ENCODE measurements around the gene PKIG.

Gene PKIG

DNA sequence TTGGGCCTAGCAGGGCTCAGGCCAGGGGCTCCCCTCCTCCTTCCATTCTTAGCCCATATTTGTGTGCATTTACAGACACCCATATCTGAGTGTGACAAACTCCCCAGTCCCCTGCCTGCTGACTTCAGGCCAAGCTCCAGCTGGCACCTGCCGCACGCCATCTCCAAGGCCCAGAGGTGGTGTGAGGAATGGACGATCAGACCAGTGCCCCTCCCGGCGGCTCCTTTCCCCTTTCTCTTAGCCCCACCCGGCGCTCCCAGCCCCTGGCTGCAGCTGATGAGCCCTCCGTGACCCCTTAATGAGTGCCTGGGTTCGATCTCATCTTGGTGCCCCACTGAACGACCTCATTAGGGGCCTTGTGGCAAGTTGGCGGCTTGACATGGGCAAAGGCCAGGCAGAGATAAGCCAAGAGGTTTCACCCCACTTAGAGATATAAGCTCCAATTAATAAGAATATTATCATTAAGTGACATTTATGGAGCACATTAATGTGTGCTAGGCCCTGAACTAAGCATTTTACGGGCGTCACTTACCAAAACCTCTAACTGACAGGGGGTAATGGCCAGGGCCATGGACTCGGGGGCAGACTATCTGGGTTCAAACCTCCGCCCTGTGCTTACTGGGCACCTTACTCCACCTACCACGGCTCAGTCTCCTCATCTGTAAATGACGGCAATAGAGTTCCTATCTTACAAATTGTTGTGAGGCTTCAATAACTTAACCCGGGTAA lies 51.7 kb downstream of the PKIG start:
- no peak for FAIRE-seq

DNA sequence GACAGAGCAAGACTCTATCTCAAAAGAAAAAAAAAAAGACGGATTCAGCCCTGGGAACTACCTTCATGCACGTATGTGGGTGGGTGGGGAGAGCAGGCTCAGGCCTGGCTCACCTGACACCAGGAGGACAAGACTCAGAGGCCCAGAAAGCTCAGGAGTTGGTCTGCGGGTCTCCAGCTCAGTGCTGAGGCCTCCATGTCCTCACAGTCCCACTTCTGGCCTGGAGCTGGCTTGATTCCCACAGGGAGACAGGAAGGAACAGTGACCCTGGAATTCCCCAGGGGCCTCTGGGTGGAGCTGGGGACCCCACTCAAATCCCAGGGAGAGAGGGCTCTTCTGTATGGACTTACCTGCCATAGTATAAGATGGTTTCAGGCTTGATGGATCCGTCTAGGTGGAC lies 53.5 kb downstream of the PKIG start:
- FAIRE-seq (no peak), DNase-seq (ENCODE audit: extremely low spot score, insufficient read length, low read depth) (no peak)

More for the DNA sequence above, 51.7 kb downstream of the PKIG start:
- no peak for DNase-seq (ENCODE audit: extremely low spot score, insufficient read length, low read depth)

DNA sequence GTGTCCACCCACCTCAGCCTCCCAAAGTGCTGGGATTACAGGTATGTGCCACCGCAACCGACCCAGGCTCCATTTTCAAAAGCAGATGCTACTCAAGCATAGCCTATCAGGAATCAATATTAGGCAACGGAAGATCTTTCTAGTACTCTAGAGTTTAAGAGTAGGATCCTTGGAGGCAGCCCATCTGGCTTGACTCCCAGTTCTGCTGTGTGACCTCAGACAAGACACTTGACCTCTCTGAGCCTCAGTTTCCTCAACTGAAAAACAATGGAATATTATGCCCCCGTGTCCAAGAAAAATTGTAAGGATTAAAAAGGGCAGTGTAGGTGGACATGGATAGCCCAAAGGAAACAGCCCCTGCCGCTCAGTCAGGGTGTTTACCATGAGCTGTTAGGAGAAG lies 54.7 kb downstream of the PKIG start:
- DNase-seq (ENCODE audit: extremely low spot score, insufficient read length, low read depth) (no peak), FAIRE-seq (no peak)

DNA sequence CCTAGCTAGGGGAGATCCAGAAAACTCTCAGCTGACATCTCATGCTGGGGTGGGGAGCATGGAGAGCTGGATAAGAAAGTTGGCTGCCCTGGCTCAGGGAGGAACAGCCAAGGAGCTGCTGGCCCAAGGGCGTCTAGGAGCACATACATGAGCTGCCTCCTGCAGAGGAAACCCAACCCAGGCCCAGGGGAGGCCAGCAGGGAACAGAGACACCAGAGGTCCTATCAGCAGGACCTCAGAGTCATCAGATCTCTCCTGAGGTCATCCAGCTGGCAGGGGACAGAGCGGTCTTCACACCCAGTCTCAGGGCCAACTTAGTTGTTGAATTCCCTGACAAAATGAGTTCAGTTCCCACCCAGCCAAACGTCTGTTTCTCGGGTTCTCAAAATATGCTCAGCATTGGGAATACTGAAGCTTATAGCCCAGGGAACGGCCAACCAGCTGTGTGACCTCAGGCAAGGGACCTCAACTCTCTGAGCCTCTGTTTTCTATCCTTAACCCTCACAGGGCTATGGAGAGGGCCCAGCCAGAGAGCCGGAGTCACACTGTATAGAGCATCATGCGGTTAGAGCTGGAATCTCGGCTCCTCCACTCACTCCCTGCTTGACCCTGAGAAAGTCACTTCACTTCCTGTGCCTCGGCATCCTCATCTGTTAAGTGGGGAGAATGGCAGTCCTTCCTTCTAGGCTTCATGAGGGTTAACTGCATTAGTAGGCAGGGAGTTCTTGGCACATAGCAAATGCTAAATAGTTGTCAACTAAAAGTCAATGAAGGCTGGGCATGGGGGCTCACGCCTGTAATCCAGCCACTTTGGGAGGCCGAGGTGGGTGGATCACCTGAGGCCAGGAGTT lies 55.4 kb downstream of the PKIG start:
- FAIRE-seq = no peak

DNA sequence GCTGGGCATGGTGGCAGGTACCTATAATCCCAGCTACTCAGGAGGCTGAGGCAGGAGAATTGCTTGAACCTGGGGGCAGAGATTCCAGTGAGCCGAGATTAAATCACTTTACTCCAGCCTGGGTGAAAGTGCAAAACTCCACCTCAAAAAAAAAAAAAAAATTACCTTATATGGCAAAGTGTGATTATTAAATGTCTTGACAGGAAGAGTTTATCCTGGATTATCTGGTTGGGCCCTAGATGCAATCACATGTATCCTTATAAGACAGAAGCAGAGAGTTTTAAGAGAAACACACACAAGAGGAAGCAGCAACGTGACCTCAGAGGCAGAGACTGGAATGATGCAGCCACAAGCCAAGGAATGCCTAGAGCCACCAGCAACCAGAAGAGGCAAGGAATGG lies 58.1 kb downstream of the PKIG start:
- DNase-seq (ENCODE audit: extremely low spot score, insufficient read length, low read depth) (no peak), FAIRE-seq (no peak)

More for the DNA sequence above, 55.4 kb downstream of the PKIG start:
- DNase-seq (ENCODE audit: extremely low spot score, insufficient read length, low read depth) = no peak

DNA sequence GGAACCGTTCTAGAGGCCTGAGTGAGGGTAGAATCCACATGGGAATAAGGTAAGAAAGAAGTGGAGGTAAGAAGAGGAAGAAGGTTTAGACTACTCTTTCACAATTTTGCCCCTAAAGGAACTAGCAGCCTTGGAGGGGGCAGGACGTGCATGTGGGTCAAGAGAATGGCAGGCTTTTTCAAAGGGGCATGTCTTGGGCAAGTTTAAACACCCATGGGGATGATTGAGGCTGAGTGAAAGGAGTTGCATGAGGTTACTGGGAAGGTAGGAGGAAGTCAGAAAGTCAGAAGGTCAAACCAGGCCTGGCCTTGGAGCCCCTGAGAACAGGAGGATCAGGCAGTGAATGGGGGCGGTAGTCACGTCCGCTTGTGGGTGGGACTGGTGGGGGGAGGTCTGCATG lies 58.9 kb downstream of the PKIG start:
- DNase-seq (ENCODE audit: extremely low spot score, insufficient read length, low read depth) (no peak), FAIRE-seq (no peak)

DNA sequence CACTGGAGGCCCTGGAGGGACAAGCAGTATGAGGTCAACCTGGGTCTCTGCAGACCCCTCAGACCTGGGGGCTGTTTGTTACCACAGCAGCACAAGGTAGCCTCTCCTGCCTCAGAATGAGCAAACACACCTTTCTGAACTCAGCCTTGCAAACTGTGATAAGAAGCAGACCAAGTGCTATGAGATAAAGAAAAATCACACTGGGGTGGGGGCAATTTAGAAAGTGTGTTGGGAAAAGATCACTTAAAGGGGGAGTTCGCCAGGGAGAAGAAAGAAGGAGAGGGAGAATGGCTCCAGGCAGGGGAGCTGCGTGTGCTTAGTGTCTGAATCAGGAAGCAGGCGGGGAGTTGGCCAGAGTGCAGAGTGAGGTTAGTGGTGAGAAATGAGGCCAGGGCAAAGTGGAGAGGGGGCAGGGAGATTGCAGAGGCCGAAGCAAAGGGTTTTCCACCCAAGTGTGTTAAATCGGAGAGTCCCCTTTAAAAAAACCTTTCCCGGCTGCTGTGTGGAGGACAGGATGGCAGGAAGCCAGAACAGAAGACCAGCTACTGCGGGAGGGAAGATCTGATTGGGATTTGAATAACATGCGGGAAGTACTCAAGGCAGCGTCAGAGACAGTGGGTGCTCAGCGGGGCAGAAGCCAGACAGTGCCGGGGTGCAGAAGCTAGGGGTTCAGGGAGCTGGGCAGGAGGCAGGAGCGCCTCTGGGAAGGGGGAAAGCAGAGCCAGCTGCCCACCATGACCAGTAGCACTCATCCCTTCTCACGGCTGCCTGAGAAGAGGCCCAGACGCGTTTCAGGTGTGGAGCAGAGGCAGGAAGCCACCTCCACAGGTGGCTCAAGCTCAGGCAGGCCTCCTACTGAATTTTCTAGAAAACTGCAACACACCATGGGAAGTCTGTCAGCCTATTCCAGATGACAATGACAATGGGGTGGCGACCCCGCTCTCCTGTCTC lies 60.1 kb downstream of the PKIG start:
- FAIRE-seq (peak; percentile 82), DNase-seq (ENCODE audit: extremely low spot score, insufficient read length, low read depth) (peak; percentile 50)

DNA sequence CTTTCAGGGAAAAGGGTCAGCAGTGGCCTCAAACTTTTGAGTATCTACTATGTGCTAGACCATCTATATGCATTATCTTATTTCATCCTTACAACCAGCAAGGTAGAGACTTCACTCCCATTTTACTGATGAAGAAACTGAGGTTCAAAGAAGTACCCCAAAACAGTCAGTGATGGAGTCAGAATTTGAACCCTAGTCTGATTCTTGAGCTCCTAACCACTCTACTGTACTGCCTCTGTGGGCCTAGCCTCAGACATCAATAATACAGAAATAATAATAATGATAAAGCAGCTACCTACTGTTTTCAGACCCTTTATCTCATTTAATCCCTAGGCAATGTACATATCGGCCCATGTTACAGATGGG lies 60.8 kb downstream of the PKIG start:
- FAIRE-seq = no peak
- DNase-seq (ENCODE audit: extremely low spot score, insufficient read length, low read depth) = no peak

DNA sequence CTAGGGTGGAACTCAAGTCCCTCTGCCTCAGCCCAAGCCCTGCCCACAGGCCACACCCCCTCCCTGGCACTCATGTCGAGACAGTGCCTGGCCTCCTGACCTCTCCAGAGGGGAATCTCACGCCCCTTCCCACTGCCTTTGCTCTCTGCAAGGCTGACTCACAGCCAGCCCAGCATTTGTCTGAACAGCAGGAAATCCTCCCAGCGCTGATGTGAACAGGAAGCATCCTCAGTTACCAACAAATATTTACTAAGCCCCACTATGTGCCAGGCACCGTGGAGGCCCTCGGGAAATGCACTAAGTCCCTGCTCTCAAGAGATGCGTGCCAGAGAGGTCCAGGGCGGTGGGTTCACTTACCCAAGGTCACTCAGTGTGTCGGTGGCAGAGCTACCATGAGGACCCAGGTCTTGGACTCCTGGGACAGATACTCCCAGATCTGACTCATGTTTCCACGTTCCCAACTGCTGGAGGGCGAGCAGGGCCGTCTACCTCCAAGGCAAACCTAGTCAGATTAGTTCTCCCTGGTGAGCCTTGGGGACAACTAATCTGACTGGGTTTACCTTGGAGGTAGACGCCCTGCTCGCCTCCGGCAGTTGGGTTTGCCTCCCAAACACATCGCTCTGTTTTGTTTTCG lies 61.3 kb downstream of the PKIG start:
- DNase-seq (ENCODE audit: extremely low spot score, insufficient read length, low read depth) = no peak
- no peak for FAIRE-seq

- FAIRE-seq (no peak), DNase-seq (ENCODE audit: extremely low spot score, insufficient read length, low read depth) (no peak)
These were observed 61.8 kb downstream of the PKIG start for GRCh38 chr20:44644230-44644617.

DNA sequence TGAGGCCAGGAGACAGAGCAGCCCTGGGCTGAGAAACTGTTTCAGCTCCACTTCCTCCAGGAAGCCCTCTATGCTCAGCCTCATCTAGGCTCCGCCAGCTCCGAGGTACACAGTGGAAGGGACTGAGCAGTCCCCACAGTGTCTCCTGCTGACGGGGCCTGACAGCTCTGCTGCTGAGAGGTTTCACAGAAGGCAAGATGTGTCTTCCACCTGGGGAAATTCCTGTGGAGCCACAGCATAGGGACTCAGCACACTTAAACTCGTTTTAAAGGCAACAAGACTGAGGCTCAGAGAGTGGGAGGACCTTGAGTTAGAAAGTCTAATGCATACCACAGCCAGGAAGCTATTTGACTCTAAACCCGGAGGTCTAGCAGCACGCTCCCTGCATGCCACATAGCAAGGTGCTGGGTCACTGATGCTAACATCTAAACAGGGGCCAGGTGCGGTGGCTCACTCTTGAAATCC lies 62.3 kb downstream of the PKIG start:
- FAIRE-seq (peak; percentile 66), DNase-seq (ENCODE audit: extremely low spot score, insufficient read length, low read depth) (no peak)

DNA sequence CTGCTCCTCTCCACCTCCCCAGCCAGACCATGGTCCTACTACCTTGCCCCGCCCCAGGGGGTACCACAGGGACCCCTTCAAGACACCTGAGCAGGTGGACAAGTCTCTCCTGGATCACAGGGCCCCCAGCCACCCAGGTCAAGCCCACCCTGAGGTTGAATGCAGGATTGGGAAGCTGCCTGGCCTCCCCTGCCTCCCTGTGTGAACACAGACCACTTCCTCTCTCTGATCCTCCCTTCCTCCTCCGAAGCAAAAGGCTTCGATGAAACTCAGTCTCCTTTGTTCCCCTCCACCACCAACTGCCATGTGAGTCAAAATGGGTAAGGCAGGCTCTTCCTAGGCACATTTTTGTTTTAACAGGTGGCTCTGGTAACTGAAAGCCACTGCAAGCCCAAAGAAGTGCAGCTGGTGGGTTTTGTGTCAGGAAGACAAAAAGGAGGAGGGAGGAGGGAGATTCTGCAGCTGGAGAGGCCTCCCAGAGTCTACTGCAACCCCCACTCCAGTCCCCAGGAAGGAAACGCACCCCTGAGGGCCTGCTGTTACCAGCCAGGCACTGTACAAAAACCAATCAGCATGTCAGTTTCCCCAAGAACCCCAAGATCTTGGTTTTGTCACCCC lies 63.8 kb downstream of the PKIG start:
- FAIRE-seq = peak; percentile 93
- DNase-seq (ENCODE audit: extremely low spot score, insufficient read length, low read depth) = no peak

GRCh38 chr20:44646641-44647274 lies 64.4 kb downstream of the PKIG start:
- FAIRE-seq = no peak
- DNase-seq (ENCODE audit: extremely low spot score, insufficient read length, low read depth) = no peak

DNA sequence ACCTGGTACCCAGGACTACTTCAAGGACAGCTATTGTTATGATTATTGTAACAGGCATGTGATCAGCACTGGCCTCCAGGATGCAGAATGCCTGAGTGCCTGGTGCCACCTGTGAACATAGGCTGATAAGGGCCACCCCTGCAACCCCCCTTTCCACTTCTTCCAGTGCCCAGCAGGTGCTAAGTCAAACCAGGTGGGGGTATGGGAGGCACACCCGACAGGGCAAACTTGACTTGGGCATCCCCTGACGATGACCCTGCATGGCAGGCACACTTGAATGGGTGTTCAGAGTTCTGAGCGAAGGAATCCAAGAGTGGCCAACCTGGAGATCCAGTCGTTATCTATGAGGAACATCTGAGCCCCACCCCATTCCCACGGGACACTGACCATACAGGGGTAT lies 65.7 kb downstream of the PKIG start:
- DNase-seq (ENCODE audit: extremely low spot score, insufficient read length, low read depth) = no peak
- no peak for FAIRE-seq

DNA sequence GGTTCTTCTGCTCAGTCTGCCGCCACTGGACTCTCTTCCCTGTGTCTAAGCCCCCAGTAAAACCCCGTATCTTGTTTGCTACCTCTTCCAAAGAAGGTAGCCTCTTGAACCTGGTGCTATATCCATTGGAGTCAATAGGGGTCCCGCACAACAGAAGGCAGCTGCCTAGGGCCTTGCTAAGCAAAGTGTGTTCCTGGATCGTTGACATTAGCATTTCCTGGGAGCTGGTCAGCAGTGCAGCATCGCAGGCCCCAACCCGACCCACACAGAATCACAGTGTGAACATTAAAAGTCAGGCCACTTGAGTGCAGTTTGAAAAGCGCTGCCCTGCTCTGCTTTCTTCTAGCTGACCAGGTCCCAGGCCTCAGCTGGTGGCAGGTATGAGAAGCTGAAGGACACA lies 66.2 kb downstream of the PKIG start:
- no peak for DNase-seq (ENCODE audit: extremely low spot score, insufficient read length, low read depth)
- no peak for FAIRE-seq

GRCh38 chr20:44649126-44649525 lies 66.7 kb downstream of the PKIG start:
- no peak for FAIRE-seq
- no peak for DNase-seq (ENCODE audit: extremely low spot score, insufficient read length, low read depth)

- FAIRE-seq = no peak
These were observed 67.6 kb downstream of the PKIG start for GRCh38 chr20:44649976-44650375.

DNA sequence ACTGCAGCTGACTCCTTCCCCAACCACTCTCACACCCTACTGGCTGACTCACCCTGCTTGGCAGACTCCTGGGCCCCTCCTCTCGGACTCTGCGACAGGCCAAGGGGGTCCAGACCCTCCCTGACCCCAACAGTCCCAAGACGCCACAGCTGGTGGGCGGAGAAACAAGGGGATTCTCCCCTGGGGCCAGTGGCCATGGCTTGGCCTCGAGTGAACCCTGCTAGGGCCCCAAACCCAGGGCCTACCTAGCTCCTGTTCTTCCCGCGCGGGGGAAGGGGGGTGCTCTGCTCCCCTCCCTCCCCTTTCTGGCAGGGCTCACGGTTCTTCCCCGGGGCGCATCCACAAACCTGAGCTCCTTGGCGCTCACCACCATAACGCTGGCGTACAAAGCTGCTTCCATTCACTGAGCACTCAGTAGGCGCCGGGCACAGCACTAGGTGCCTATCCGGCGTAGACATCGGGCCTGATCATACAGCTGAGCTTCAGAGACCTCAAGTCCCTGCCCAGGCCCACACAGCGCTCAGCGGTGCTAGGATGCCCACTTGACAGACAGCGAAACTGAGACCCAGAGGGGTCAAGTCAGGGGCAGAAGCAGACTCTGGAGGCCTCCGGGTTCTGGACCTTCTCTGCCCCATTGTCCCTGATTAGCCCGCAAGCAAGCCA lies 68.5 kb downstream of the PKIG start:
- FAIRE-seq (peak; percentile 39), DNase-seq (ENCODE audit: extremely low spot score, insufficient read length, low read depth) (no peak)

More at GRCh38 chr20:44649976-44650375, 67.6 kb downstream of the PKIG start:
- DNase-seq (ENCODE audit: extremely low spot score, insufficient read length, low read depth) = no peak

DNA sequence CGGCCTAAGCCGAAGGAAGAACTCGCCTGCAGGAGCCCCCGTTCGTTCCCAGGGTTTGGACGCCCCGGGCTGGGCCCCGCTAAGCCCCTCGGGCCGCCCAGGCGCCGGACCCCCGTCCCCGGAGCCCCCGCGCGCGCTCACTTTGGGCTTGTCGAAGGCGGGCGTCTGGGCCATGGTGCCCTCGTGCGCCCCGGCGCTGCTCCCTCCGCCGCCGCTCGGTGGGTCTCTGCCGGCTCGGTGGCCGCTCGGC lies 69.0 kb downstream of the PKIG start:
- DNase-seq (ENCODE audit: extremely low spot score, insufficient read length, low read depth) (no peak), FAIRE-seq (no peak)
